Cardiac septum (tissue), 1 donor: ENCODE measurements around the gene CARD10. TPM values are rescaled to one million over a fixed set of nuclear protein-coding genes. Genes with fewer than 3 reads are reported as not detected.

Source experiments
- DNase-seq: peaks from one replicate; pipeline ENCODE4 v3.0.0-alpha.2; 2020; ENCODE audit warnings: low spot score
- intact Hi-C: fragments of 100-400 bp; cut with DNase I; formaldehyde crosslinking; loops from one replicate; pipeline ENCODE4 v1.14.0; 2022
- total RNA-seq: library from RNA; stranded (reverse); fragmentation: NEBNext Ultra II Directional; extraction: Animal tissue kit (Norgen Biotek cat#: 25700); gene quantifications from one replicate; pipeline ENCODE4 v1.2.1, GENCODE V29; 2021
- donor health status: DM: no; HTN: no; CAD: no.

The CARD10 gene
- total RNA-seq, 1 donor from 2014 or later, result 6.0 TPM

DNA sequence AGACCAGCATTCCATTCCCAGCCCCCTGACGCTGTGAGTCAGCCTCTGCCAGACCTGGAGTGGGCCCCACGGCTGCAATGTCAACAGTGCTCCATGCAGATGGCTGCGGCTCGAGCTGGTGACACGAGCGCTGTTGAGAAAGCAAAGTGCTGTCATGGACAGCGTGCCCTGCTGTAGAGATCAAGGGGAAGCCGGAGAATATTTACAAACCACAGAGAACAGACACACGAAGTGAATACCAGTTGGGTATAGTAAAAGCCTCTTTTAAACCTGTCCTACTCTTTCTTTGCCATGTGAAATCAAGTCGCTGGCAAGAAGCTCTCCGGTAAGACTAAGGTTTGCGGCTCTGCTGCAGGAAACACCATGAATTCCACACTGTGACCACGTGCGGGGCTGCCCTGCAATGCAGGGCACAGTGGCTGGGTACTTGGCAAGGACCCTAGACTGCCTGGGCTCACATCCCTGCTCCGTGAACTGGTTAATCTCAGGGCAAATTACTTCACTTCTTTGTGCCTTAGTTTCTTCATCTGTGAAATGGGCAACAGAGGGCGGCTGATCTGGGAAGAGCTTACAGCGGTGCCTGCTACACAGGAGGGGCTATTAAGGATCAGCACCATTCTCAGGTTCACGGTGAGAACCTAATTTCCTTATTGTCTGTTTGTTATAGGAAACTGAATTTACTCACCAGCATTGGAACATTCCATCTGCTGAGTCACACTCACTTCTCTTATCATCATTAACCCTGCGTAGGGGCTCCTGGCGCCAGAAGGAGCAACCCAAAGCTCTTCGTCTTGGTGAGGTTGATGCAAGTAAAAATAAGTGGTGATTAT, 64.1 kb downstream of the CARD10 start:
- DNase-seq, result no peak
- intact Hi-C loops, result no loop called here

DNA sequence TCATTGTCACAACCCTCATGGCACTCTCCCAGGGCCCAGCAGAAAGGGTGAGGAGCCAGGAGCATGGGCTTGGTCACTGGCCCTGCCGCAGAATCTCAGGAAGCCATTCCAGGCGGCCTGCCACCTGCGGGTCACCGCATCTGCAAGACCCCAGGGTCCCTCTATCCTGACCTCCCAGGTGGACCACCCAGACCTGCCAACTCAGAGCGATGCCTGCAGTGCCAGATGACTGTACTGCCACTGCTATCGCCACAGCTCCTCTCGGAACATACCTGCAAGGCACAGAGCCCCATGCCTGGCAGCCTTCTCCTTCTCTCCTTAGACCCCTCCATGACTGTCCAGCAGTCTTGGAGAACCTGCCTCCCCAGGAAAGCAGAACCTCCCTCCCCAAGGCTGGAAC, 65.5 kb downstream of the CARD10 start:
- intact Hi-C loops, result no loop called here
- DNase-seq, result no peak

DNA sequence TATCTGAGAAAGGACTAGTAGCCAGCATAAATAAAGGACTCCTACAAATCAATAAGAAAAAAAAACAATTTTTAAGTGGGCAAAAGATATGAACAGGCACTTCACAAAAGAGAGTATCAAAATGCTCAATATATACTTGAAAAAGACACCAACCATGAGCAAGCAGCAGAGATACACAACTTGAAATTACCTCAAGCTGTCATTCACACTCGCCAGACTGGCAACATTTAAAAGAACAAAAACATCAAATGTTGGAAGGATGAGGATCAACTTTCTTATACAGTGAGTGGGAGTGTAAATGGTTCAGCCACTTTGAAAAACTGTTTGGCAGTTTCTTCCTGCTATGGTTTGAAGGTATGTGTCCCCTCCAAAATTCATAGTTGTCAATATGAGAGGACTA, 68.0 kb downstream of the CARD10 start:
- DNase-seq, result no peak
- intact Hi-C loops, result no loop called here

DNA sequence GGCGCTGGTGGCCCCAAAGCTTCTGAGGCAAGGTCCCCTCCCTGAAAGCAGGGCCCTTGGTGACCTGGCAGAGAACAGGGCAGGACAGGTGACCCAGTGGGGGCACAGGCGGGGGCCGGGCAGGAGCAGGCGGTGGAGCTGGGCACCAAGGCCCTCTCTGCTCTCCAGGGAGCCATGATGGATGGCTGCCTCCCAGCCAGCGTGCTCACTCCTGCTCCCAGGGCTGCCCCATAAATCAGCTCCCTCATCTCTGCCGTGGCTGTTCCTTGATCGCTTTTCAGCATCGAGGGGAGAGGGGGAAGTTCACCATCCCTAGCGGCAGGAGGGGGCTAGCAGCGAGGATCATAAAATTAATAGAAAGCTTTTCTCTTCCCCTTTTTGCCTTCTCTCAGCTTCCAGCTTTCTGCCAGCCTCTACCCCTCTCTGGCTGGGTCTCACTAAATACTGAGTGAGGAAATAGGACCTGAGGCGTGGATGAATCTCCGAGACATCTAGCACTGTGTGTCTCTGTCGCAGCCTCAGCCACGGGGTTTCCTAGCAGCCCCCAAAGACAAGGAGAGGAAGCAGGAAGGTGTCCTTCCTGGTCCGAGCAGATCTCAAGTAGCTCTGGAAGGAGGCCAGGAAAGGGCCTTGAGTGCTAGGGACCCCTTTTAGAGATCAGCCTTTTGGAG, 69.7 kb downstream of the CARD10 start:
- DNase-seq, result no peak
- intact Hi-C loops, result no loop called here

DNA sequence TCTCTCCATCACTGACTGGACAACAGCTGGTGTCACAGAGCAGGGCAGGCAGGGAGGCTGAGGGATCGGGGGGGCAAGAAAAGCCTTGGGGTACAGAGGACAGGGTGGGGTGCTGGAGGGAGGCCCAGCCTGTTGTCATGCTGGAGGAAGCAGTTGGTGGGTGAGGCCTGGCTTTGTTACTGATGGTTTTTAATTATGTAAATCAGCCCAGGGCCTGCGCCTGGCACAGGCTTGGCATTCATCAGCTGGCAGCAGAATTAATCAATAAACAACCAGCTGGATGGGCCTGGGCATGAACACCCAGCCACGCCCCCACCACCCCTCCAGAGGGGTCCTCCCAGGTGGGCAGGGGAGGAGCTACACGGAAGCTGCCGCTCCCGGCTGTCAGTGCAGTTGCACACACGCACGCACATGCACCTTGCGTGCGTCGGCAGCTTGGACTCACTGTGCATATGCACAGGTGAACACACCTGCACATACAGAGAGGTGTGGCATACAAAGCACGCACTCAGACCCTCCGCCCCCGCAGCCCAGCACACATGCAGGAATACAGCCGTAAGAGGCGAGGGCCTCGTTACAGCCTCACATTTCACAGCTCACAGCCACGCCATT, 70.6 kb downstream of the CARD10 start:
- intact Hi-C loops, result no loop called here
- no peak for DNase-seq

DNA sequence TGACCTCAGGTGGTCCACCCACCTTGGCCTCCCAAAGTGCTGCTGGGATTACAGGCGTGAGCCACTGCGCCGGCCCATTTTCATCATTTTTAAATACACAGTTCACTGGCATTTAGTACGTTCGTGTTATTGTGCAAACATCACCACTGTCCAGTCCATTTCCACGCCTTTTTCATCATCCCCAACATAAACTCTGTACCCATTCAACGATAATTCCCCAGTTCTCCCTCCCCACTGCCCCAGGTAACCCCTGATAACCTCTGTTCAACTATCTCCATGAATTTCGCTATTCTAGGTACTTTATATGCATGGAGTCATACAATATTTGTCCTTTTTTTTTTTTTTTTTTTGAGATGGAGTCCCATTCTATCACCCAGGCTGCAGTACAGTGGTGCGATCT, 73.7 kb downstream of the CARD10 start:
- DNase-seq, result no peak
- intact Hi-C loops, result no loop called here

DNA sequence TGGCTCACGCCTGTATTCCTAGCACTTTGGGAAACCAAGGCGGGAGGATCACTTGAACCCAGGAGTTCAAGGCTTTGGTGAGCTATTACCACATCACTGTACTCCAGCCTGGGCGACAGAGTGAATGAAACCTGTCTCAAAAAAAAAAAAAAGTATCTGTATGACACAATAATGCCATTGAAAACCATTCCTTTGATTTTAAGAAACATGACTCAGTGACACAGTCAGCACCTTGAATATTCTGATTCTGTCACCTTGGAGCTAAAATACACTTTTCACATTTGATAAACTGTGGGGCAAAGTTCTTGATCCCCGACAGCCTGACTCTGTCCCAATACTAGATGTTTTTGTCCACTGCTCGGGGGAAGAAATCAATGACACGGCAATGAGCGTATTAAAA, 75.2 kb downstream of the CARD10 start:
- DNase-seq, result no peak
- intact Hi-C loops, result no loop called here

DNA sequence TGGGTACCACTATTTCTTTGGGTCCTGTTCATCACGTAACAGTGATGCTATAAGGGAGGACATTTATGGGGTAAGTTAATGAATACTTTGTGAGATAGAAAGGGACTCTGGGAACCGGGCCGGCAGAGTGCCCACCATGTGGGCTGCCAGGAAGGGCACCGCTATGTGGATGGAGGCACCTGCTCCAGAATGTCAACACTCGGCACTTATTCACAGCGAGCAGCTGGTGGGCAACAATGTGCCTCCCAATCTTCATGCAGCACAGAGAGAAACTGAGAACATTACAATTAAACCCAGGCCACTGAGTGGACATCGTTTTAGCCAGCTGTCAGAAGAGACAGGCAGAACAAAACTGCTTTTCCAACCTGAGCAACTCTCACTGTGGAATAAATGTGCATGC, 76.1 kb downstream of the CARD10 start:
- no peak for DNase-seq
- intact Hi-C loops, result no loop called here

DNA sequence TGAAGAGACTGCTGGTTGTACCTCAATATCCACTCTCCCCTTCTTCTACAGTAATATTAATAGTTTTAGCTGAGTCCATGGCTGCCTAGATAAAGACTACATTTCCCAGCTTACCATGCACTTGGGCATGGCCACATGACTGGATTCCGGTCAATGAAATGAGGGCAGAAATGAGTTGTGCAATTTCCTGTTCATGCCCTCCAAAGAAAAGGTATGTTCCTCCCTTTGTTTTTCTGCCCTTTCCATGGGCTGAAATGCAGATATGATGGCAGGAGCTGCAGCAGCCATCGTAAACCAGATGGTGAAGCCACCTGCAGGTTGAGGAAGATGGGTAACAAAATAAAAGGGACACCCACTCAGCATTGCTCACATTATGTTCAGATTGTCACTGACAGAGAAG, 76.7 kb downstream of the CARD10 start:
- intact Hi-C loops, result no loop called here
- no peak for DNase-seq

DNA sequence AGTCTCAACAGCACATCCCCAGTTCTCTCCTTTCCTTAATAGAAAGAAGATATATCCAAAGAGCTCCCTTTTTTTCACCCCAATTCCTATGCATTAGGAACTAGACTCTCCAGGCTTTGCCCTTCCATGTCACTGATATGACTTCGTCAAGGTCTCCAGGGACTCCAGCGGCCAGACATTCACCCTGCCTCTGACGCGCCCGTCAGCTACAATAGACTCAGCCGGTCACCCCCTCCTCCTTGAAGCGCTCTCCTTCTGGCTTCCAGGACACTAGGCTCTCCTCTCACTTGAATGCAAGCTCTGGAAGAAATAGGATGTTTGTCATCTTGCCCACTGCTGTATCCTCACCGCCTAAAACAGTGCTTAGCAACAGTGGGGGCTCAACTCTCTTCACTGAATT, 77.1 kb downstream of the CARD10 start:
- DNase-seq, result no peak
- intact Hi-C loops, result no loop called here

DNA sequence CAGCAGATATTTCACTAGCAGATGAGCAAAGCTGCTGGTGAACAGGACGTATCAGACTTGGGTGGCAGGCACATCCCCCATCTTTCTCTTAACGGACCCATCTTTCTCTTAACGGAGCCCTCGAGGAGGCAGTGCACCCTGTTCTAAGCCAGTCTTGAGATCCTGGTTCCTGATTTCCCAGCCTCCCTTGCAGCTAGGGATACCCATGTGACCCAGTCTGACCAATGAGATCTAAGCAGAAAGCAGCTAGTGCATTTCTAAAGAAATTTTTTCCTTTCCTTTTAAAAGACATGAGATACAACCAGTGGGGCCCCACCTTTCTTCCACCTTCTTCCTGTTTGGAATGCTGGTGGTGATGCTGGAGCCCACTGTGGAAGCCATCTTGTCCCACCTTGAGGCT, 78.3 kb downstream of the CARD10 start:
- intact Hi-C loops, result no loop called here
- DNase-seq, result no peak

Other genes starting within 250 kb of the CARD10 start
- gene CYTH4, start 236.9 kb downstream of the CARD10 start, total RNA-seq, result 8.0 TPM
- 0.03 TPM for gene ELFN2, start 91.9 kb downstream of the CARD10 start, total RNA-seq
- gene MFNG, start 33.0 kb downstream of the CARD10 start, total RNA-seq, result 5.3 TPM
- gene CDC42EP1, start 41.1 kb upstream of the CARD10 start, total RNA-seq, result 18.8 TPM
- gene LGALS2, start 60.7 kb upstream of the CARD10 start, total RNA-seq, result not detected
- 32.5 TPM for gene GGA1, start 89.4 kb upstream of the CARD10 start, total RNA-seq
- gene SH3BP1, start 120.3 kb upstream of the CARD10 start, total RNA-seq, result 2.3 TPM
- 24.1 TPM for gene PDXP, start 139.3 kb upstream of the CARD10 start, total RNA-seq
- gene LGALS1, start 156.2 kb upstream of the CARD10 start, total RNA-seq, result 1,015 TPM
- gene NOL12, start 166.9 kb upstream of the CARD10 start, total RNA-seq, result 15.2 TPM
- 115 TPM for gene TRIOBP, start 177.6 kb upstream of the CARD10 start, total RNA-seq